Glutamatergic neuron (in vitro differentiated cells): ENCODE measurements around the gene GATA5. TPM values are rescaled to one million over a fixed set of nuclear protein-coding genes. Genes with fewer than 3 reads are reported as not detected.
"Not testable (repeated sequence)": the region's sequence is repeated elsewhere in the genome, so short reads cannot be mapped to it uniquely, and the experiment has no call there.

Experiments used
- DNase-seq: peaks from one replicate; pipeline ENCODE4 v3.0.0; 2022
- H3K27ac Mint-ChIP-seq: one replicate; pipeline ENCODE4 v1.8.0; 2020; ENCODE audit warnings: mild to moderate bottlenecking, mixed read lengths, inconsistent platforms; ENCODE audit not compliant: unreplicated experiment
- H3K27me3 Mint-ChIP-seq: one replicate; pipeline ENCODE4 v1.8.0; 2020; ENCODE audit warnings: mild to moderate bottlenecking, moderate library complexity, mixed read lengths, inconsistent platforms; ENCODE audit not compliant: unreplicated experiment
- H3K36me3 Mint-ChIP-seq: one replicate; pipeline ENCODE4 v1.8.0; 2020; ENCODE audit warnings: mild to moderate bottlenecking, mixed read lengths, inconsistent platforms; ENCODE audit not compliant: unreplicated experiment
- H3K4me1 Mint-ChIP-seq: one replicate; pipeline ENCODE4 v1.8.0; 2020; ENCODE audit warnings: mild to moderate bottlenecking, low read depth, mixed read lengths, inconsistent platforms; ENCODE audit not compliant: unreplicated experiment
- H3K4me3 Mint-ChIP-seq: one replicate; pipeline ENCODE4 v1.8.0; 2020; ENCODE audit warnings: mild to moderate bottlenecking, mixed read lengths, inconsistent platforms; ENCODE audit not compliant: unreplicated experiment
- H3K9me3 Mint-ChIP-seq: one replicate; pipeline ENCODE4 v1.8.0; 2020; ENCODE audit warnings: mild to moderate bottlenecking, moderate library complexity, mixed read lengths, inconsistent platforms; ENCODE audit not compliant: unreplicated experiment
- CTCF ChIP-seq: fragments of 200-600 bp; sonication (generic); IDR thresholded peaks from one replicate; pipeline ENCODE4 v1.5.0; 2021; ENCODE audit not compliant: partially characterized antibody, unreplicated experiment
- total RNA-seq: library from RNA; stranded (reverse); fragmentation: NEBNext Ultra II Directional; extraction: Animal tissue kit (Norgen Biotek cat#: 25700); gene quantifications from one replicate; pipeline ENCODE4 v1.2.1, GENCODE V29; 2021; ENCODE audit not compliant: unreplicated experiment

The GATA5 gene
- total RNA-seq, 1 donor from 2014 or later = 1.3 TPM

GRCh38 chr20:62428396-62429295 is 47.1 kb downstream of the GATA5 start:
- Mint-ChIP-seq H3K4me1 (peaks cover 3% of the 10 kb centered on the region), H3K9me3 (peaks cover 2% of the 10 kb centered on the region), H3K27ac (peak overlapping the region; percentile 26), H3K36me3 (no peaks in the 10 kb centered on the region), H3K27me3 (peaks cover 4% of the 10 kb centered on the region), H3K4me3 (no peak overlapping the region)
- TF ChIP-seq CTCF = no peak
- DNase-seq = no peak

DNA sequence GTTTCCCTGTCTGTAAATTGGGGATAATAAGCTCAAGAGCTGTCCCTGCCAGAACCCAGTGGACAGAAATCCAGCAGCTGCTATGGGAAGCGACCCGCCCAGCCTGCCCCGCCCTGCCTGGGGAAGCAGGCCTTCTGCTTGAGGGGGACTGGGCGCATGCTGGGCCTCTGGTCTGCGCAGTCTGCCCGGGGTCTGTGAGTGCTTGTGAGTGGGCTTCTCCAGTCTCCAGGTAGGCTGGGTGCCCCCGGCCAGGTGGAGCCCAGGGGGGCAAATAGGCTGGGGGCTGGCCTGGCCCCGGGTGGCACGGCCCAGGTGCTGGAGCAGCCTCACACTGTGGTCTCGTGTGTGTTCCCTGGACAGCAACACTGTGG is 47.8 kb downstream of the GATA5 start:
- no peak for TF ChIP-seq CTCF
- Mint-ChIP-seq H3K27me3 (peaks cover 4% of the 10 kb centered on the region), H3K27ac (no peak overlapping the region), H3K4me1 (peaks cover 3% of the 10 kb centered on the region), H3K4me3 (no peak overlapping the region), H3K36me3 (no peaks in the 10 kb centered on the region), H3K9me3 (peaks cover 2% of the 10 kb centered on the region)
- DNase-seq = no peak

GRCh38 chr20:62427172-62428001 is 48.4 kb downstream of the GATA5 start, which contains the start of gene RBBP8NL:
Gene RBBP8NL (minus strand): TSS chr20:62427539. CDS start chr20:62419647, 7,892 bp downstream.
- TF ChIP-seq CTCF = no peak
- Mint-ChIP-seq H3K9me3 (peaks cover 2% of the 10 kb centered on the region), H3K36me3 (no peaks in the 10 kb centered on the region), H3K4me3 (no peak within 1 kb of the TSS), H3K4me1 (peaks cover 3% of the 10 kb centered on the region), H3K27ac (no peak within 1 kb of the TSS), H3K27me3 (peaks cover 5% of the 10 kb centered on the region)
- DNase-seq = no peak

- H3K36me3 Mint-ChIP-seq = no peaks in the 10 kb centered on the region
- no peak overlapping the region for H3K27ac Mint-ChIP-seq
- DNase-seq = no peak
- no peak overlapping the region for H3K4me3 Mint-ChIP-seq
- H3K4me1 Mint-ChIP-seq = peaks cover 3% of the 10 kb centered on the region
- H3K9me3 Mint-ChIP-seq = peaks cover 2% of the 10 kb centered on the region
- H3K27me3 Mint-ChIP-seq = peaks cover 5% of the 10 kb centered on the region
- no peak for TF ChIP-seq CTCF
Observed at GRCh38 chr20:62426699-62427131, 49.1 kb downstream of the GATA5 start.

GRCh38 chr20:62426059-62426348 is 49.8 kb downstream of the GATA5 start:
- not testable (repeated sequence) for DNase-seq, H3K9me3 Mint-ChIP-seq, H3K27ac Mint-ChIP-seq, H3K27me3 Mint-ChIP-seq, H3K4me3 Mint-ChIP-seq, H3K4me1 Mint-ChIP-seq, H3K36me3 Mint-ChIP-seq
